Memory B cell (primary cell): ENCODE results near the gene GABRP.
"Not testable (repeated sequence)": the region's sequence is repeated elsewhere in the genome, so short reads cannot be mapped to it uniquely, and the experiment has no call there.

Experiments used
- ATAC-seq: fragments of 150-1000 bp; cut with Tn5 transposase; 2 replicates; pipeline ENCODE4 v1.10.0; 2021; ENCODE audit warnings: low read depth, mild to moderate bottlenecking, moderate library complexity
- DNase-seq, 2 donors: peaks; one replicate each; pipeline ENCODE4 v3.0.0; 2022; ENCODE audit warnings: low spot score in 2 of 2
- H3K27ac Mint-ChIP-seq: one replicate; pipeline ENCODE4 v1.8.0; 2022; ENCODE audit warnings: mild to moderate bottlenecking, moderate library complexity, mixed read lengths
- H3K27me3 Mint-ChIP-seq: one replicate; pipeline ENCODE4 v1.8.0; 2022; ENCODE audit warnings: mixed read lengths
- H3K36me3 Mint-ChIP-seq: one replicate; pipeline ENCODE4 v1.8.0; 2022; ENCODE audit warnings: mild to moderate bottlenecking, mixed read lengths
- H3K4me1 Mint-ChIP-seq: one replicate; pipeline ENCODE4 v1.8.0; 2022; ENCODE audit warnings: mixed read lengths
- H3K4me3 Mint-ChIP-seq: one replicate; pipeline ENCODE4 v1.8.0; 2022; ENCODE audit warnings: mild to moderate bottlenecking, moderate library complexity, mixed read lengths
- H3K9me3 Mint-ChIP-seq: one replicate; pipeline ENCODE4 v1.8.0; 2022; ENCODE audit warnings: mixed read lengths

Gene GABRP

DNA sequence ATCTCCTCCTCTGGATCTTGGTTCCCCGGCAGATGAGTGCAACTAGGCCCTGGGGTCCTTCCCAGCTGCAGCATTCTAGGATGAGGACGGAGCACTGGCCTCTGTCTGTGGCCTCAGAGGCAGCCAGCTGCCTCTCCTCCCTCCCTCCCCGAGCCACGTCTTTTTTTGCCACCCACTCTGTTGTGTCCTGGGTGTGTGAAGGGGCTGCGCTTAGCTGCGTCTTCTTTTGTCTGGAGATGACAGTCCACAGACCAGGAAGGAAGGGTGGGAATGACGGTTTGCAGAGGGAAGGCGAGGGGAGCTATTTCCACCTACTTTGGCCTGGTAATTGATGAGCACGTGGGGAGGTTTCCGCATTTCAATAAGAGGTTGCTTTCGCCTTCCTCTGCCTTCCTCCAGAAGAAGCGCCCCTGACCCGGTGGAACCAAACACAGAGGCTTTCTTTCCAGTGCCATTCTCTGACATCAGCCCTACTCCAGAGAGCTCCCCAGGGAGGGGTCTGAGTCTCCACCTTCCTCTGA lies 34.5 kb upstream of the GABRP start:
- ATAC-seq (no peak), DNase-seq (no peak)
- no peak overlapping the region for H3K27ac Mint-ChIP-seq
- H3K27me3 Mint-ChIP-seq = peaks cover 17% of the 10 kb centered on the region
- peaks cover 1% of the 10 kb centered on the region for H3K9me3 Mint-ChIP-seq
- no peak overlapping the region for H3K4me3 Mint-ChIP-seq
- H3K4me1 Mint-ChIP-seq = peaks cover 3% of the 10 kb centered on the region
- no peaks in the 10 kb centered on the region for H3K36me3 Mint-ChIP-seq

DNA sequence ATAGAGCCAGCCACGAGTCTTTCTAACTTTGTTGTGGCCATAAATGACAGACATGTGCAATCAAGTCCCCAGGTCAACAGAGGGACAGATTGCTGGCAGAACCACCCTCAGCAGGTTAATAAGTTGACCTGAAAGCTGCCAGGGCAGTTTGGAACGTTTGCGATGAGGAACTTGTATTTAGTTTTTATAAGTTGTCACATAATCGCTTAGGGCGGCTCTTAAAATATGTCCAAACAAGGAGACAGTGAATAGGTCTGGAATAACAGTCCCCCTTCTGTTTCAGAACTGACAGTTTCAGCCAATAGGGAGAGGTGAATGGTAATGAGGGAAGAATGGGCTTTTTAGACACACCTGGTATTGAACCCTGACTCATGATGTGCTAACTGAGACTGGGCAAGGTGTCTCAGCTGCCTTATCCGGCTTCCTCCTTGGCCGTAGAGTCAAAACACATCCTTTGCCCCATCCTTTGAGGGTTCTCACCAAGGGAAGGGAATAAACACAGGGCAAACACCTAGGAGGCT lies 33.6 kb upstream of the GABRP start:
- Mint-ChIP-seq H3K9me3 (peaks cover 3% of the 10 kb centered on the region), H3K4me1 (no peaks in the 10 kb centered on the region), H3K36me3 (no peaks in the 10 kb centered on the region), H3K27me3 (peaks cover 14% of the 10 kb centered on the region), H3K4me3 (no peak overlapping the region), H3K27ac (no peak overlapping the region)
- DNase-seq (no peak), ATAC-seq (no peak)

DNA sequence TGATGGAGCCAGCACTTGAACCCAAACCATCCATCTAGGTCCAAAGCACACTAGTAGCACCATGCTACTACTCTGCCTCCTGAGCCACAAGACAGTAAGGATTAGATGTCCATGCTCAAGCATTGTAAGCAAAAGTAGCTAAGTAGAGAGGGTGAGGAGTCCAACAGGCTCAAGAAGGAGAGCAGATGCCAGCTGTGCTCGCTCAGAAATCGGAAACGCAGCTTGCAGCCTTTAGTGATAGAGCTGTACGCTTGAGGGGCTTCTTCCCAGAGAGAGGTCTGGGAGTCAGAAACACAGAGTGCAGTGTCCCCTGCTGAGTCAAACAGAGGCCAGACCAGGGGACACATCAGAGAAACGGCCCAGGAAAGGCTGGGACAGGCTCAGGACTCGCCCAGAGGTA lies 32.7 kb upstream of the GABRP start:
- DNase-seq (no peak), ATAC-seq (no peak)
- Mint-ChIP-seq H3K4me1 (no peaks in the 10 kb centered on the region), H3K27ac (no peak overlapping the region), H3K36me3 (no peaks in the 10 kb centered on the region), H3K27me3 (peaks cover 14% of the 10 kb centered on the region), H3K9me3 (peaks cover 3% of the 10 kb centered on the region), H3K4me3 (no peak overlapping the region)

- DNase-seq (no peak), ATAC-seq (no peak)
- Mint-ChIP-seq H3K27ac (no peak overlapping the region), H3K4me1 (no peaks in the 10 kb centered on the region), H3K27me3 (peaks cover 14% of the 10 kb centered on the region), H3K36me3 (no peaks in the 10 kb centered on the region), H3K9me3 (peaks cover 3% of the 10 kb centered on the region), H3K4me3 (no peak overlapping the region)
These were observed 31.9 kb upstream of the GABRP start for GRCh38 chr5:170751631-170752030.

- ATAC-seq = no peak
- H3K9me3 Mint-ChIP-seq = peaks cover 3% of the 10 kb centered on the region
- no peaks in the 10 kb centered on the region for H3K36me3 Mint-ChIP-seq
These were observed 31.0 kb upstream of the GABRP start for GRCh38 chr5:170752257-170753215.

DNA sequence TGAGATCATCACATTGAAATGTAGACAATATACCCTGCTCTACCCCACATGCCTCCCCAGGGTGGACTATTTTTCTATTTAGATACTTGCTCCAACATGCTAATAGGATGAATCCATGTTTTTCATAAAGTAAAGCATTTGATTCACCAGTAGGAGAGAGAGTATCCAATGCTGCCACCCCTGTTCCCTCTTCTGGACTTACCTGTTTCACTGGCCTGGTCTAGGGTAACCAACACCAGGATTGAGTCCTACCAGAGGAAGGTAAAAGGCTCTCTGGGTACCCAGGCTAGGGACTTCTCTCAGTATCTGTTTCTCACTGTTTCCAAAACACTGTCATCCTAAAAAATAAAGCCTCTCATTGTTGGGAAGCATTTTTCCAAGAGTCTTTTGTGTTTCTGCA lies 30.2 kb upstream of the GABRP start:
- H3K9me3 Mint-ChIP-seq = peaks cover 3% of the 10 kb centered on the region
- no peaks in the 10 kb centered on the region for H3K36me3 Mint-ChIP-seq
- ATAC-seq (no peak), DNase-seq (no peak)
- peaks cover 9% of the 10 kb centered on the region for H3K27me3 Mint-ChIP-seq
- no peaks in the 10 kb centered on the region for H3K4me1 Mint-ChIP-seq
- H3K4me3 Mint-ChIP-seq = no peak overlapping the region
- no peak overlapping the region for H3K27ac Mint-ChIP-seq

More at GRCh38 chr5:170752257-170753215, 31.0 kb upstream of the GABRP start:
- Mint-ChIP-seq H3K27me3 (peaks cover 12% of the 10 kb centered on the region), H3K4me3 (no peak overlapping the region), H3K27ac (no peak overlapping the region), H3K4me1 (no peaks in the 10 kb centered on the region)
- DNase-seq = no peak

GRCh38 chr5:170754508-170754907 lies 29.0 kb upstream of the GABRP start:
- H3K4me1 Mint-ChIP-seq, H3K27ac Mint-ChIP-seq, H3K9me3 Mint-ChIP-seq, H3K36me3 Mint-ChIP-seq, ATAC-seq, H3K4me3 Mint-ChIP-seq, DNase-seq: not testable (repeated sequence)
- H3K27me3 Mint-ChIP-seq = peaks cover 13% of the 10 kb centered on the region

GRCh38 chr5:170755679-170756456 lies 27.7 kb upstream of the GABRP start:
- no peak overlapping the region for H3K27ac Mint-ChIP-seq
- H3K4me1 Mint-ChIP-seq = no peaks in the 10 kb centered on the region
- no peak overlapping the region for H3K4me3 Mint-ChIP-seq
- peaks cover 10% of the 10 kb centered on the region for H3K27me3 Mint-ChIP-seq
- no peaks in the 10 kb centered on the region for H3K36me3 Mint-ChIP-seq
- H3K9me3 Mint-ChIP-seq = peaks cover 3% of the 10 kb centered on the region
- ATAC-seq = no peak
- no peak for DNase-seq

DNA sequence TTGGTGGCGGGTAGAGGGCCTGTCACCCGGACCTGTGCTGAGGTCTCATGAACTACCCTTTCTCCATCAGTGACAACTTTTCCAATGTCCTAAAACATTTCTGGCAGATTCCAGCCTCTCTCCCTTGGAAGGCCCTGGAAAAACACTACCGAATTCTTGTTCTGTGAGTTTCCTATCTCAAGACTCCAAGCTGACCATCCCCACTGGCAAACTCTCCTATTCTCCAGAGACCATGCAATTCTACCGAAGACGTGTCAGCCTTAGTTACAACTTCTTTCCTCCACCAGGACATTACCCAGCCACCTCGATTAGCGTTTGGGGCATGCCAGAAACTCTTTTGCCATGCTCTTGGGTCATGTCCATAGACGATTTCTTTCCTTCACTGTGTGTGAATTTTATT lies 26.8 kb upstream of the GABRP start:
- Mint-ChIP-seq H3K27me3 (peaks cover 11% of the 10 kb centered on the region), H3K36me3 (no peaks in the 10 kb centered on the region), H3K4me3 (no peak overlapping the region), H3K27ac (no peak overlapping the region), H3K9me3 (peaks cover 3% of the 10 kb centered on the region), H3K4me1 (no peaks in the 10 kb centered on the region)
- no peak for DNase-seq
- ATAC-seq = no peak

GRCh38 chr5:170757182-170757601 lies 26.3 kb upstream of the GABRP start:
- Mint-ChIP-seq H3K4me3 (no peak overlapping the region), H3K27me3 (peaks cover 11% of the 10 kb centered on the region), H3K4me1 (no peaks in the 10 kb centered on the region), H3K36me3 (no peaks in the 10 kb centered on the region), H3K9me3 (peaks cover 3% of the 10 kb centered on the region), H3K27ac (no peak overlapping the region)
- no peak for DNase-seq
- no peak for ATAC-seq

DNA sequence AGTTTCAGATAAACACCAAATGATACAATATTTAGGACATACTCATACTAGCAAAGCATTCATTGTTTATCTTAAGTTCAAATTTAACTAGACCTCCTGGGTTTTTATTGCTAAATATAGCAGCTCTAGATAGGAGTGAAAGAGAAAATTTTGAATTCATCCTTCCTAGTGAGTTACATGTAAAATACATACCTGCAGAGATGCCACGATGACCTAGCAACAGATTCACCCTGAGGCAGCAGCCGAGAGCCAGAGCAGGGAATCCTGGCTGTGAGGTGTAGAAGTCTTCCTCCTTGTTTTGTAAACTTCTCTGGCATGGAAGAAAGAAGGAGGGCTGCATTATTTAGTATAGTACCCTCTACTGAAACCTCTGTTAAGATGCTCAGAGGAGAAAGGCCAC lies 25.9 kb upstream of the GABRP start:
- H3K27ac Mint-ChIP-seq = no peak overlapping the region
- peaks cover 3% of the 10 kb centered on the region for H3K9me3 Mint-ChIP-seq
- no peaks in the 10 kb centered on the region for H3K36me3 Mint-ChIP-seq
- no peak overlapping the region for H3K4me3 Mint-ChIP-seq
- DNase-seq (no peak), ATAC-seq (no peak)
- H3K27me3 Mint-ChIP-seq = peaks cover 11% of the 10 kb centered on the region
- H3K4me1 Mint-ChIP-seq = no peaks in the 10 kb centered on the region

GRCh38 chr5:170758481-170758880 lies 25.0 kb upstream of the GABRP start:
- Mint-ChIP-seq H3K36me3 (no peaks in the 10 kb centered on the region), H3K27me3 (peaks cover 11% of the 10 kb centered on the region)

GRCh38 chr5:170760113-170760512 lies 23.4 kb upstream of the GABRP start:
- Mint-ChIP-seq H3K27ac (no peak overlapping the region), H3K9me3 (no peaks in the 10 kb centered on the region), H3K36me3 (no peaks in the 10 kb centered on the region), H3K4me1 (no peaks in the 10 kb centered on the region), H3K27me3 (peaks cover 11% of the 10 kb centered on the region), H3K4me3 (no peak overlapping the region)
- ATAC-seq = no peak
- DNase-seq = no peak

More at GRCh38 chr5:170758481-170758880, 25.0 kb upstream of the GABRP start:
- H3K27ac Mint-ChIP-seq = no peak overlapping the region
- H3K4me1 Mint-ChIP-seq = no peaks in the 10 kb centered on the region
- no peak overlapping the region for H3K4me3 Mint-ChIP-seq
- ATAC-seq = no peak
- no peak for DNase-seq
- peaks cover 3% of the 10 kb centered on the region for H3K9me3 Mint-ChIP-seq
